ENCODE results near the gene ASIP.

DNA sequence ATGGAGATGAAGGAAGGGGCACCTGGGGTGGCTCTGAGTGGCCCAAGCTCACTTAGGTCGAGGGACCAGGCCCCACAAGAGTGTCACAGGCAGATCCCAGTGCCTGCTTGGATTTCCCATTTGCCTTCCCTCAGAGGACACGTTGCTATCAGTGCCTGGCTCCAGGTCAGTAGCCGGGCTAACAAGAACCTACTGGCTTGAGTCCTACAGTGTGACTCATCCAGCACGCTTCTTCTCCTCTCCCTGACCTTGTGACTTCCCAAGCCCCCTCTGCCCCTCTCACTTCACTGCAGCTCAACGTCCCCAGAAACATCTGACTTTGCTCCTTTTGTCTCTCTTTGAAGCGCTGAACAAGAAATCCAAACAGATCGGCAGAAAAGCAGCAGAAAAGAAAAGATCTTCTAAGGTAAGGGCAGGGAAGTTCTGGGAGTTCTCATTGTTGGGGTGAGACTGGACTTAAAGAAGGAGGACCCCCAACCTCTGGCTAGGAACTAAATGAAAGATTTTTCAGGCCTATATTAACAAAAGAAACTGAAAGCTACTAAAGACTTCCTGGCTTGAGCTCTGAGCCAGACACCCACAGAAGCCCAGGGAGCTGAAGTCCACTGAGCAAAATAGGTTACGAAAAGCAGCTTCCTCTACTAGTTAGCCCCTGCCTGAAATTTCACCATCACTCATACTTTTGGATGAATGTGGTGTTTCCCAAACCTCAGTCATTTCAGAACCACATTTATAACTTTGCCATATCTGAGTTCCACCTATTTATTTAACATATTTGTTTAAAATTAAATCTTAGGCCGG is 21.5 kb downstream of the ASIP start:
- no peak for TF ChIP-seq ZKSCAN8 (CRISPR knock-in tag; IDR thresholded peaks at IDR 0.05; ENCODE audit: borderline replicate concordance)
- TF ChIP-seq ATF2 (CRISPR knock-in tag; IDR thresholded peaks at IDR 0.05), result no peak
- TF ChIP-seq KLF13 (CRISPR knock-in tag; IDR thresholded peaks at IDR 0.05), result no peak
- TF ChIP-seq HCFC1 (IDR thresholded peaks at IDR 0.05; ENCODE audit: low read depth, low read length), result no peak
- TF ChIP-seq EP300 (IDR thresholded peaks at IDR 0.05; ENCODE audit: low read depth in 2 of 2, low read length in 2 of 2), result no peak
- peak; percentile 35; the same call in 1 of the 2 replicates for TF ChIP-seq EP300 (CRISPR knock-in tag; IDR thresholded peaks at IDR 0.05; ENCODE audit: borderline replicate concordance)
- no peak for TF ChIP-seq FOXM1 (CRISPR knock-in tag; IDR thresholded peaks at IDR 0.05)
- no peak for TF ChIP-seq MAZ (IDR thresholded peaks at IDR 0.05; ENCODE audit: borderline replicate concordance, low read depth, low read length)
- TF ChIP-seq MAZ (CRISPR knock-in tag; IDR thresholded peaks at IDR 0.05; ENCODE audit: low read depth), result no peak
- 0 out of 2 replicates have a peak, but pooled peaks have one; percentile 30 for TF ChIP-seq PHF8 (CRISPR knock-in tag; IDR thresholded peaks at IDR 0.05)
- TF ChIP-seq, protein P1, sequence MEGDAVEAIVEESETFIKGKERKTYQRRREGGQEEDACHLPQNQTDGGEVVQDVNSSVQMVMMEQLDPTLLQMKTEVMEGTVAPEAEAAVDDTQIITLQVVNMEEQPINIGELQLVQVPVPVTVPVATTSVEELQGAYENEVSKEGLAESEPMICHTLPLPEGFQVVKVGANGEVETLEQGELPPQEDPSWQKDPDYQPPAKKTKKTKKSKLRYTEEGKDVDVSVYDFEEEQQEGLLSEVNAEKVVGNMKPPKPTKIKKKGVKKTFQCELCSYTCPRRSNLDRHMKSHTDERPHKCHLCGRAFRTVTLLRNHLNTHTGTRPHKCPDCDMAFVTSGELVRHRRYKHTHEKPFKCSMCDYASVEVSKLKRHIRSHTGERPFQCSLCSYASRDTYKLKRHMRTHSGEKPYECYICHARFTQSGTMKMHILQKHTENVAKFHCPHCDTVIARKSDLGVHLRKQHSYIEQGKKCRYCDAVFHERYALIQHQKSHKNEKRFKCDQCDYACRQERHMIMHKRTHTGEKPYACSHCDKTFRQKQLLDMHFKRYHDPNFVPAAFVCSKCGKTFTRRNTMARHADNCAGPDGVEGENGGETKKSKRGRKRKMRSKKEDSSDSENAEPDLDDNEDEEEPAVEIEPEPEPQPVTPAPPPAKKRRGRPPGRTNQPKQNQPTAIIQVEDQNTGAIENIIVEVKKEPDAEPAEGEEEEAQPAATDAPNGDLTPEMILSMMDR (CRISPR knock-in tag; IDR thresholded peaks at IDR 0.05), result 0 out of 2 replicates have a peak, but pooled peaks have one; percentile 5
- TF ChIP-seq ZMYM3 (CRISPR knock-in tag; IDR thresholded peaks at IDR 0.05), result no peak
- TF ChIP-seq, protein P2, sequence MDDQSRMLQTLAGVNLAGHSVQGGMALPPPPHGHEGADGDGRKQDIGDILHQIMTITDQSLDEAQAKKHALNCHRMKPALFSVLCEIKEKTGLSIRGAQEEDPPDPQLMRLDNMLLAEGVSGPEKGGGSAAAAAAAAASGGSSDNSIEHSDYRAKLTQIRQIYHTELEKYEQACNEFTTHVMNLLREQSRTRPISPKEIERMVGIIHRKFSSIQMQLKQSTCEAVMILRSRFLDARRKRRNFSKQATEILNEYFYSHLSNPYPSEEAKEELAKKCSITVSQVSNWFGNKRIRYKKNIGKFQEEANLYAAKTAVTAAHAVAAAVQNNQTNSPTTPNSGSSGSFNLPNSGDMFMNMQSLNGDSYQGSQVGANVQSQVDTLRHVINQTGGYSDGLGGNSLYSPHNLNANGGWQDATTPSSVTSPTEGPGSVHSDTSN (CRISPR knock-in tag; IDR thresholded peaks at IDR 0.05; ENCODE audit: borderline replicate concordance), result no peak
- no peak for TF ChIP-seq RARG (CRISPR knock-in tag; IDR thresholded peaks at IDR 0.05; ENCODE audit: low read depth)
- TF ChIP-seq NFE2L2 (IDR thresholded peaks at IDR 0.05; ENCODE audit: low read length), result no peak

Data from HepG2 (cell line).